SHP77 treated with DMSO at 0.1 percent for 48 hours (cell line): Measurements from ENCODE around the gene HOXA7.

Experiments
- DNase-seq: peaks from one replicate; lab custom pipeline; 2025; lab: John Stamatoyannopoulos, UW

HOXA7 gene

DNA sequence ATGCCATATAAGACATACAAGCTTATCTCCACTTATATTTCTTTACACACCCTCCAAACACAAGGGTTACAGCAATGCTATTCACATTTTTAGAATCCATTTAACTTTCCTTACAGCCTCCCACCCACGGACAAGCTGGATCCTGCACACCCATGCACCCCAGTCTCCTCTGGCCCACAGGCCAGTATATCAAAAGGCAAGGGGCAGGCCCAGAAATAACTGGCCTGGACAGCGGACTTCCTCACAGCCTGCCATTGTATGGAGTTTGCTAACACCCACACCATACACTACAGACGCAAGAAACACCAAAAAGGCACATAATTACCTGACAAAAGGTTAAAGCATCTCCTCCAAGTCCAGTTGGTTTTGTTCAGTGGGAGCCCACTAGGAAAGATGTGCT, 37.9 kb downstream of the HOXA7 start:
- DNase-seq: no peak

DNA sequence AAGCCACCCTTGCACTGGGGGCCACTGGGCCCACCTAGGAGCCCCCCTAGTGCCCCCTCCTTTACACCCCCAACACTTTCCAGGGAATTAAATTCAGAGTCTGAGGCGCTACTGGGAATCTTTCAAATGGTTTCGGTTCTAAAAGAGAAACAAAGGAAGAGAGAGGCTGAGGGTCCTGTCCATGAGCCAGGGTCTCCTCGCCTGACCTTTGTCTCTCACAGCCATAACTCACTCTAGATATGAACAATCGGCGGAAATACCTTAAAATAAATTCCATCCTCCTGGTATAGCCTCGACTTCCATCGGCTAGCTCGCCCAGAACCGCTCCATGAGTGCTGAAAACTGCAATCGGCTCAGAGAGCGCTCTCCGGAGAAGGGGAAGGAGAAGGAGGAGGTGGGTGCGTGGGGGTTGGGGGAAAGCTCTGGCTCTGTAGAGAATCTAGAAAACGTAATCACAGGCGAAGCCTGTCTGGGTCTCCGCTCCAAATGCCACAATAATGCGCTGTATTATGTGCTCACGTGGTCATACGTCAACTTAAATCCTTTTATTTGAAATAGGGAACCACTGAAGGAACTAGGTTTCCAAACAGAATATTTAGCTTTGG, 38.5 kb downstream of the HOXA7 start:
- no peak for DNase-seq

GRCh38 chr7:27116962-27117886, 39.3 kb downstream of the HOXA7 start:
- DNase-seq: no peak

GRCh38 chr7:27116031-27116961, 40.2 kb downstream of the HOXA7 start:
- DNase-seq: no peak

GRCh38 chr7:27115221-27116026, 41.1 kb downstream of the HOXA7 start:
- DNase-seq: no peak

DNA sequence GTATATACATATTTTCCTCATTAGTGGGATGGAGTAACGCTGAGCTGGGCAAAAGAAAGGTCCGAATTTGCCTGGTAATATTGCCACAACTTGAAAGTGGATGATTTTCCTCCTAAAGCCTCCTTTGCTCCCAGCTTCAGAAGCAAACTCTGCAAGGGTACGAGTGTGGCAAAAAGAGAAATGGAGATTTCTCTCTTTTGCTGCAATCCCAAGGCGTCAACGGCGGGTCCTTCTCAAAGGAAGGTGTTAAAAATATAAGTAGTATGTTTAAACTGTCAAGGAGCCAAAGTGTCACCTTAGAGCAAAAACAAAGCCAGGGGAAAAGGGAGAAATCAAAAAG, 41.6 kb downstream of the HOXA7 start:
- DNase-seq: no peak

- DNase-seq: no peak
These were observed 42.3 kb downstream of the HOXA7 start for GRCh38 chr7:27113991-27114769.

DNA sequence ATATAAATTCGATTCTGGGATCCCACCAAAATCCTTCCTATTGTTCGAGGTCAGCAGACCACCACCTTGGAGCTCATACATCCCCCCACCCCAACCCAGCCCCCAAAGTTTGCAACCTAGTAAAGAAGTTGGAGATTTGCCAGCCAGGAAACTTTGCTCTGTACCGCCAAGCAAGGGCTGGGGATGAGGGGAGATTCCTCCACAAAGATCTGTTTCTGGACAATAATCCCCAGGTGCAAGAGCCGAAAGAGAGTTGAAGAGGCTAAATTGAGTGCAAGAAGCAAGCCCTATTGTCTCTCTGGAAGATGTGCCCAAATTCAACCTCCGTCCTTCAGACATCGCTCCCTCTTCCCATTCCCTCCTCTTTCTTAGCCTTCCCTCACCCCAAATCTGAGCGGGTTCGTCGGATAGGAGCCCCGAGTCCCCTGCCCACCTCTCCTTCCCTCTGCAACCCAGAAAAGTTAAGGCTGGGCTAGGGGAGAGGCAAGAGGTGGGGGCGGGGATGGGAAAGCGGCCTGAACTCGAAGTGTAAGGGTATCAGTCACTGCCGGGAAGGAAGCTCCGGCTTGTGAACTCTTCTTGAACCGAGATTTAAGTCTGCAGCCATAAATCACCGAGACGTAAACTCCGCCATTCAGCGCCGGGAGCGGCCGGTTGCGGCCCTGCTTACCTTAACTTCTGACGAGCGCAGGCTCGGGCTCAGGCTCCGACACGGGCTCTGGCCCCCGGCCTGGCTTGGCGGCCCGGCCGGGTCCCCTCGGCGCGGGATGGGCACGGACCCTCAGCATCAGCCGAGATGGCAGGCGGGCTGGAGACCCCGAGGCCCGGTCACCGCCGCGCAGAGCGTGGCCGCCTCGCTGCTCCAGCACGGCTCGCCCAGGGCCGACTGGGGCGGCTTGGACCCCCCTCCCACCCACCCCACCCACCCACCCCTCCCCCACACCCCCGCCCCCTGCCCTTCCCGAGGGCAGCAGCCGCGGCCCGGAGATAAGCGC, 43.2 kb downstream of the HOXA7 start:
- no peak for DNase-seq

GRCh38 chr7:27112361-27112760, 44.1 kb downstream of the HOXA7 start:
- no peak for DNase-seq

GRCh38 chr7:27111751-27112277, 44.7 kb downstream of the HOXA7 start:
- no peak for DNase-seq

- DNase-seq: no peak
These were observed 45.3 kb downstream of the HOXA7 start for GRCh38 chr7:27111042-27111750.

GRCh38 chr7:27110186-27111031, 46.1 kb downstream of the HOXA7 start:
- DNase-seq: no peak

DNA sequence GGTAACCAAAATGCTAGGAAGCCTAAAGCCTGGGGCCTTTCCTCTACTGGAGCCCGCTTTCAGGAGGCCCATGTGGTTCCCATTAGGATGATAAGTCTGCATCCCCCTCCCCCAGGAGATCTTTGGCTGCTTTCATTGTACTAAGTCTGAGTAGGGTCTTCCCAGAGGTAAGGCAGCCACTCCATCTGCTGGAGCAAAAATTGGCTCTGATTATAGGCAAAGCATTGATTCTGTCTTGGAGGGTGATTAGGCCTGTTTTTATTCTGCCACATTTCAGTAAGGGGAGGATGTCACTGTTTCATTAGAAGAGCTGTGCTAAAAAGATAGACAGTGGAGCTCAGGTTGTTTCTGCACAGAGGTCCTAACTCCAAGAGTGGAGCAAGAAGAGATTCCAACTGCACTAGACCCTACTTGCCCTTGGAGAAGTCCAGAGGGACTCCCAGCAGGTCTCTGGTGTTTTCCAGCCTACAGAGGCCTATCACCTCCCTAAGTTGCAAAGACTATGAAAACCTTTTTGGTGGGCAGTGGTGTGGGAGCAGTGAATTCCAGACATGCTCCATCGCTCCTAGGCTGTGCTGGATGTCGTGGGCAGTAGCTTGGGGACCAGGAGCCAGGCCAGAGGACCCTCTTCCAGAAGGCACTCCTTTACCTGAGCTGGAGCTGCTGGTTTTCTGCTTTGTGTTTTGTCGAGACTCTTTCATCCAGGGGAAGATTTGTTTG, 46.8 kb downstream of the HOXA7 start:
- no peak for DNase-seq

- no peak for DNase-seq
These were observed 47.9 kb downstream of the HOXA7 start for GRCh38 chr7:27108390-27109127.

DNA sequence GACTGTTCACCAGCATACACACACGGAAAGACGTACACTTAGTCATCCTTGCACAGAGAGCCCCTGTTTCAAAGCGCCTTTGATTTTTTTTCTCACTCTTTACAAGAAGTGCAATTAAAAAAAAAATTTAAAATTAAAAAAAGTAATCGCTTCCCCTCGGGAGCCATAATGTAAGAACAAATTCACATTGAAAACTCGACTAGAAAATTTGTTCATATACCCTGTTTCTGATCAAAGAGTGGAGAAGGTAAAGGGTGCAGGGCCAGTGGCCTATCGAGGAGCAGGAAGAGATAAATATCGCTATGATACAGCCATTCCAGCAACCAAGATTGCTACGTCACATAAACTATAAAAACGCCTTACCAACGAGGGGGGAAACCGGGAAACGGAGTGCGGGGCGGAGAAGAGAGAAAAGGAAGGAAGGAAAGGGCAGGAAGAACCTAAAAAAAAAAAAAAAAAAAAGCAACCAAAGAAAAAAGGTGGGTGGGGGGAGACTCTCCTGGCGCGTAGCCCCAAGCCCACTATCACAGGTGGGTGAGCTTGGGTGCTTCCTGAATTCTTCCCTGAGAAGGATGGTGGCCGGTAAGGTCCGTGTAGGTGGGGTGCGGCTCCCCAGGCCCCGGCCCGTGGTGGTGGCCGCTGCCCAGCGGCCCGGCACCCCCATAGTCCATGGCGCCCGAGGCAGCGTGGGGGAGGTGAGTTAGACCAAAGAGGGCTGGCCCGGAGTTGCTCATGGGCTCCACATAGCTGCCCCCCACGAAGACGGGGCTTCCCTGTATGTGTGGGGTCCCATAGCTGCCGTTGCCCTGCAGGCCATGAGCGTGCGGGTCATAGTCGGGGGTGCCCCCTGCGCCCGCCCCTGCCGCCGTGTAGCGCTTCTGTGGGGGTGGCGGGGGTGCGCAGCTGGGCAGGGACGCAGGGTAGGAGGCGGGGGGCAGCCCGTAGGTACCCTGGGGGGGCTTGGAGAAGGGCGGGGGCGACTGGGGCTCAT, 48.8 kb downstream of the HOXA7 start:
- DNase-seq: no peak
